GM12878 (cell line): ENCODE measurements around the gene RNASEH2A. TPM values are rescaled to one million over a fixed set of nuclear protein-coding genes. Genes with fewer than 3 reads are reported as not detected.

Experiments used
- HSF1 ChIP-seq: fragments of 150-350 bp; IDR thresholded peaks from 2 replicates; pipeline ENCODE4 v1.6.1; 2014; ENCODE audit warnings: mild to moderate bottlenecking, low read depth, low read length
- MEF2A ChIP-seq: IDR thresholded peaks from 2 replicates; pipeline ENCODE4 v1.6.1; 2011; ENCODE audit warnings: low read depth, mild to moderate bottlenecking, low read length, moderate library complexity; ENCODE audit not compliant: insufficient read depth
- MXI1 ChIP-seq: fragments of 150-350 bp; IDR thresholded peaks from 2 replicates; pipeline ENCODE4 v1.6.1; 2011; ENCODE audit warnings: low read depth, mild to moderate bottlenecking, inconsistent platforms, low read length, improper control_type of control experiment
- NFIC ChIP-seq: IDR thresholded peaks from 2 replicates; pipeline ENCODE4 v1.6.1; 2012; ENCODE audit warnings: low read depth, mild to moderate bottlenecking, inconsistent platforms, low read length, moderate library complexity
- PAX5 ChIP-seq: IDR thresholded peaks from 2 replicates; pipeline ENCODE4 v1.6.1; 2011; ENCODE audit warnings: low read depth, low read length, borderline replicate concordance
- PBX3 ChIP-seq: IDR thresholded peaks from 2 replicates; pipeline ENCODE4 v1.6.1; 2011; ENCODE audit warnings: mild to moderate bottlenecking, low read depth, low read length, moderate library complexity; ENCODE audit not compliant: insufficient replicate concordance
- POLR2AphosphoS2 ChIP-seq: IDR thresholded peaks from 2 replicates; pipeline ENCODE4 v1.6.1; 2011; ENCODE audit warnings: low read depth, mild to moderate bottlenecking, low read length, improper control_type of control experiment, moderate library complexity
- ZBED1 ChIP-seq: IDR thresholded peaks from 2 replicates; pipeline ENCODE4 v1.6.1; 2016; ENCODE audit warnings: borderline replicate concordance
- ZBTB40 ChIP-seq: fragments of 450-650 bp; IDR thresholded peaks from 2 replicates; pipeline ENCODE4 v1.6.1; 2016; ENCODE audit warnings: mild to moderate bottlenecking, moderate library complexity, borderline replicate concordance
- ZNF274 ChIP-seq: IDR thresholded peaks from one replicate; pipeline ENCODE4 v1.8.0; 2011; ENCODE audit not compliant: insufficient read length, insufficient read depth
- ZSCAN29 ChIP-seq: fragments of 450-650 bp; IDR thresholded peaks from 2 replicates; pipeline ENCODE4 v1.6.1; 2017; ENCODE audit warnings: mild to moderate bottlenecking, moderate library complexity
- polyA plus RNA-seq, 11 experiments: library from polyadenylated mRNA; depleted of rRNA in 4 of 11; unstranded in 6 of 11; stranded (reverse) in 5 of 11; fragments of >200 nt; fragmentation: Nextera tagmentation in 4 of 11; fragmentation: Illumina TruSeq in 1 of 11; extraction: Ambion mirVana in 4 of 11; extraction: Trizol in 1 of 11; gene quantifications; 1 replicate in 1 of 11; 2 replicates in 10 of 11; pipeline versions ENCODE4 v1.2.1 to v1.2.3, GENCODE V29; 2011 to 2016; ENCODE audit warnings: inconsistent platforms in 2 of 11, missing spikeins in 2 of 11, low read depth in 1 of 11
- total RNA-seq, 4 experiments: library from RNA; depleted of rRNA in 3 of 4; stranded (reverse); fragments of >200 nt in 3 of 4; fragmentation: Illumina TruSeq in 1 of 4; extraction: Trizol in 1 of 4; gene quantifications; 2 replicates each; pipeline versions ENCODE4 v1.2.1 to v1.2.3, GENCODE V29; 2013 to 2021
- TF ChIP-seq, protein P1 (sequence below): fragments of 450-650 bp; IDR thresholded peaks from 2 replicates; pipeline ENCODE4 v1.6.1; 2017; ENCODE audit warnings: antibody characterized with exemption, mild to moderate bottlenecking, moderate library complexity
- TF ChIP-seq, protein P2 (sequence below): IDR thresholded peaks from 2 replicates; pipeline ENCODE4 v1.6.1; 2012; ENCODE audit warnings: low read depth, low read length, improper control_type of control experiment
- TF ChIP-seq, protein P3 (sequence below): fragments of 450-650 bp; IDR thresholded peaks from 2 replicates; pipeline ENCODE4 v1.6.1; 2018; ENCODE audit warnings: mild to moderate bottlenecking, low read depth, moderate library complexity; ENCODE audit not compliant: partially characterized antibody

RNASEH2A gene
- total and polyA plus RNA-seq, 10 of the 15 experiments (the other 5 are each of a cell fraction or from before 2014, with no cell fraction given): 17.4 to 103 (median 40.4) TPM

GRCh38 chr19:12791345-12792050 lies 14.9 kb upstream of the RNASEH2A start, which contains the start of gene JUNB (continued):
- TF ChIP-seq, protein P1, sequence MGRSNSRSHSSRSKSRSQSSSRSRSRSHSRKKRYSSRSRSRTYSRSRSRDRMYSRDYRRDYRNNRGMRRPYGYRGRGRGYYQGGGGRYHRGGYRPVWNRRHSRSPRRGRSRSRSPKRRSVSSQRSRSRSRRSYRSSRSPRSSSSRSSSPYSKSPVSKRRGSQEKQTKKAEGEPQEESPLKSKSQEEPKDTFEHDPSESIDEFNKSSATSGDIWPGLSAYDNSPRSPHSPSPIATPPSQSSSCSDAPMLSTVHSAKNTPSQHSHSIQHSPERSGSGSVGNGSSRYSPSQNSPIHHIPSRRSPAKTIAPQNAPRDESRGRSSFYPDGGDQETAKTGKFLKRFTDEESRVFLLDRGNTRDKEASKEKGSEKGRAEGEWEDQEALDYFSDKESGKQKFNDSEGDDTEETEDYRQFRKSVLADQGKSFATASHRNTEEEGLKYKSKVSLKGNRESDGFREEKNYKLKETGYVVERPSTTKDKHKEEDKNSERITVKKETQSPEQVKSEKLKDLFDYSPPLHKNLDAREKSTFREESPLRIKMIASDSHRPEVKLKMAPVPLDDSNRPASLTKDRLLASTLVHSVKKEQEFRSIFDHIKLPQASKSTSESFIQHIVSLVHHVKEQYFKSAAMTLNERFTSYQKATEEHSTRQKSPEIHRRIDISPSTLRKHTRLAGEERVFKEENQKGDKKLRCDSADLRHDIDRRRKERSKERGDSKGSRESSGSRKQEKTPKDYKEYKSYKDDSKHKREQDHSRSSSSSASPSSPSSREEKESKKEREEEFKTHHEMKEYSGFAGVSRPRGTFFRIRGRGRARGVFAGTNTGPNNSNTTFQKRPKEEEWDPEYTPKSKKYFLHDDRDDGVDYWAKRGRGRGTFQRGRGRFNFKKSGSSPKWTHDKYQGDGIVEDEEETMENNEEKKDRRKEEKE: peak; percentile 72; the same call in 1 of the 2 replicates
- TF ChIP-seq PBX3 (peak; percentile 29), ZBTB40 (no peak), POLR2AphosphoS2 (peak; percentile 100), NFIC (no peak), HSF1 (no peak), MEF2A (peak; percentile 72; the same call in 1 of the 2 replicates), PAX5 (peak; percentile 90; the same call in 1 of the 2 replicates), ZBED1 (peak; percentile 97), MXI1 (peak; percentile 94), ZSCAN29 (peak; percentile 41; the same call in 1 of the 2 replicates), ZNF274 (no peak)
- TF ChIP-seq, protein P2, sequence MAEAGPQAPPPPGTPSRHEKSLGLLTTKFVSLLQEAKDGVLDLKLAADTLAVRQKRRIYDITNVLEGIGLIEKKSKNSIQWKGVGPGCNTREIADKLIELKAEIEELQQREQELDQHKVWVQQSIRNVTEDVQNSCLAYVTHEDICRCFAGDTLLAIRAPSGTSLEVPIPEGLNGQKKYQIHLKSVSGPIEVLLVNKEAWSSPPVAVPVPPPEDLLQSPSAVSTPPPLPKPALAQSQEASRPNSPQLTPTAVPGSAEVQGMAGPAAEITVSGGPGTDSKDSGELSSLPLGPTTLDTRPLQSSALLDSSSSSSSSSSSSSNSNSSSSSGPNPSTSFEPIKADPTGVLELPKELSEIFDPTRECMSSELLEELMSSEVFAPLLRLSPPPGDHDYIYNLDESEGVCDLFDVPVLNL: 0 out of 2 replicates have a peak, but pooled peaks have one; percentile 23
- TF ChIP-seq, protein P3, sequence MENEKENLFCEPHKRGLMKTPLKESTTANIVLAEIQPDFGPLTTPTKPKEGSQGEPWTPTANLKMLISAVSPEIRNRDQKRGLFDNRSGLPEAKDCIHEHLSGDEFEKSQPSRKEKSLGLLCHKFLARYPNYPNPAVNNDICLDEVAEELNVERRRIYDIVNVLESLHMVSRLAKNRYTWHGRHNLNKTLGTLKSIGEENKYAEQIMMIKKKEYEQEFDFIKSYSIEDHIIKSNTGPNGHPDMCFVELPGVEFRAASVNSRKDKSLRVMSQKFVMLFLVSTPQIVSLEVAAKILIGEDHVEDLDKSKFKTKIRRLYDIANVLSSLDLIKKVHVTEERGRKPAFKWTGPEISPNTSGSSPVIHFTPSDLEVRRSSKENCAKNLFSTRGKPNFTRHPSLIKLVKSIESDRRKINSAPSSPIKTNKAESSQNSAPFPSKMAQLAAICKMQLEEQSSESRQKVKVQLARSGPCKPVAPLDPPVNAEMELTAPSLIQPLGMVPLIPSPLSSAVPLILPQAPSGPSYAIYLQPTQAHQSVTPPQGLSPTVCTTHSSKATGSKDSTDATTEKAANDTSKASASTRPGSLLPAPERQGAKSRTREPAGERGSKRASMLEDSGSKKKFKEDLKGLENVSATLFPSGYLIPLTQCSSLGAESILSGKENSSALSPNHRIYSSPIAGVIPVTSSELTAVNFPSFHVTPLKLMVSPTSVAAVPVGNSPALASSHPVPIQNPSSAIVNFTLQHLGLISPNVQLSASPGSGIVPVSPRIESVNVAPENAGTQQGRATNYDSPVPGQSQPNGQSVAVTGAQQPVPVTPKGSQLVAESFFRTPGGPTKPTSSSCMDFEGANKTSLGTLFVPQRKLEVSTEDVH: no peak
